ENCODE results near the gene RCC2. TPM values are rescaled to one million over a fixed set of nuclear protein-coding genes. Genes with fewer than 3 reads are reported as not detected.

The RCC2 gene
- total RNA-seq, 2 experiments from 2014 or later = 107 to 120 TPM

DNA sequence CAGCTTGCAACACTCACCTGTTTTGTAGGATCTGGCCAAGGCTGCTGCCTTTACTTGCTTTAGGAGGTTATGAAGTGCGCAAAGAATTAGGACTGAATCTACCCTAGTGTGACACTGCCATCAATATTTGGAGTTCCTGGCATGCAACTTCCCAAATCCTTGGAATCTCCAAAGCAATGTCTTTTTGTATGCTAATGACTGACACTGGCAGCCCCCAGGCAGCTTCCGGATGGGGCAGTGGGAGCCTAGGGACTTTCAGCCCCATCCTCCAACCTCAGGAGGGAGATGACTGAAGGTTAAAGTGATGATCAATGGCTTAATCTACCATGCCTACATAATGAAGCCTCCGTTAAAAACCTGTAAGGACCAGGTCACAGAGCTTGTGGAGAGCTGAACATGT is 5.5 kb downstream of the RCC2 start:
- H3K27me3 Mint-ChIP-seq = no peaks in the 10 kb centered on the region

DNA sequence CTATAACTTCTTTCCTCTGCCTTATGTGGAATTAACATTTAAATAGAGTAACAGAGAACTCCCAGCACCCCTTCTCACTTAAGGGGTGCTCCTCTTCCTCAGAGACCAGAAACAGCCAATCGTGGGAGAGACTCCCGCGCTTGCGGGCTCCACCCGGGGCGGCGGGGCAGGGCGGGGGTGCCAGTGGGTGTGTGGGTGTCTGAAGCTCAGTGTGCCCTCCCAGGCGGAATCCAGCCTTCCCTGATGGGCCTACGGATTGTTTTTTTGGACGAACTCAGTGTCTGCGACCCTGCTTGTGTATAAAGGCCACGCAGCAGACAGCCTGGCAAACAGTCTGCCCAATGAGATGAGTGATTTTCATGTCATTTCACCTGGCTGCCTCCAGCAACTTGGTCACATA is 6.2 kb downstream of the RCC2 start:
- peaks cover 41% of the 10 kb centered on the region for H3K4me1 Mint-ChIP-seq
- no peak for DNase-seq
- H3K27me3 Mint-ChIP-seq = no peaks in the 10 kb centered on the region
- H3K9me3 Mint-ChIP-seq (ENCODE audit: low read depth) = no peaks in the 10 kb centered on the region
- no peak overlapping the region for H3K27ac Mint-ChIP-seq
- peaks cover 63% of the 10 kb centered on the region for H3K36me3 Mint-ChIP-seq (ENCODE audit: low read depth)
- POLR2A ChIA-PET = no interaction called here
- no peak overlapping the region for H3K4me3 Mint-ChIP-seq
- ATAC-seq = no peak
- CTCF ChIA-PET = no interaction called here
- intact Hi-C loops (cut with DNase I, micrococcal nuclease) = loop anchor here in 1 of 2 experiments (10.0 kb wide), 1 partner anchor 1492 kb away; no protein-coding TSS in a partner anchor

More for the DNA sequence above, 5.5 kb downstream of the RCC2 start:
- ChIA-PET CTCF (no interaction called here), POLR2A (no interaction called here)
- Mint-ChIP-seq H3K27ac (no peak overlapping the region), H3K4me3 (no peak overlapping the region), H3K9me3 (ENCODE audit: low read depth) (no peaks in the 10 kb centered on the region), H3K36me3 (ENCODE audit: low read depth) (peaks cover 59% of the 10 kb centered on the region), H3K4me1 (peaks cover 41% of the 10 kb centered on the region)
- ATAC-seq = no peak
- no peak for DNase-seq
- intact Hi-C loops (cut with DNase I, micrococcal nuclease) = loop anchor here in 1 of 2 experiments (10.0 kb wide), 1 partner anchor 1491 kb away; no protein-coding TSS in a partner anchor

DNA sequence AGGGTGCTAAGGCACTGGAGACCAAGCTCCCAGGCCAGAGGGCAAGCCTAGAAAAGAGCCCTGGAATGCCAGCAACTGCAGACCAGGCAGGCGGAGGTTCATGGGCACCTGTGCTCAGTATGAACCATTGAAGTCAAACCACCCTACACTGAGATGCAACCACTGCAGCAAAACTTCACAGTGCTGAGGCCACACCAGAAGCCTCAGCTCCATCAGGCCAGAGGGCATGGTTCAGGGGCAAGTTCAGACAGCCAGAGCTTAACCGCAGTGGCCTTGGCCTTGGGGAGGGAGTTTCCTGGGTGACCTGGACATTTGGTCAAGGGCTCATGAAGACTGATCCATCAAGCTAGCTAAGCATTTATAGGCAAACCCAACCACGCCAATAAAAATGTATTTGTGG is 7.1 kb downstream of the RCC2 start:
- H3K36me3 Mint-ChIP-seq (ENCODE audit: low read depth) = peaks cover 67% of the 10 kb centered on the region
- no peaks in the 10 kb centered on the region for H3K27me3 Mint-ChIP-seq
- peaks cover 41% of the 10 kb centered on the region for H3K4me1 Mint-ChIP-seq
- ATAC-seq (no peak), DNase-seq (no peak)
- intact Hi-C loops (cut with DNase I, micrococcal nuclease) = loop anchor here in 1 of 2 experiments (10.0 kb wide), 1 partner anchor 1492 kb away; no protein-coding TSS in a partner anchor
- ChIA-PET CTCF (no interaction called here), POLR2A (no interaction called here)
- no peaks in the 10 kb centered on the region for H3K9me3 Mint-ChIP-seq (ENCODE audit: low read depth)
- H3K4me3 Mint-ChIP-seq = no peak overlapping the region
- no peak overlapping the region for H3K27ac Mint-ChIP-seq

DNA sequence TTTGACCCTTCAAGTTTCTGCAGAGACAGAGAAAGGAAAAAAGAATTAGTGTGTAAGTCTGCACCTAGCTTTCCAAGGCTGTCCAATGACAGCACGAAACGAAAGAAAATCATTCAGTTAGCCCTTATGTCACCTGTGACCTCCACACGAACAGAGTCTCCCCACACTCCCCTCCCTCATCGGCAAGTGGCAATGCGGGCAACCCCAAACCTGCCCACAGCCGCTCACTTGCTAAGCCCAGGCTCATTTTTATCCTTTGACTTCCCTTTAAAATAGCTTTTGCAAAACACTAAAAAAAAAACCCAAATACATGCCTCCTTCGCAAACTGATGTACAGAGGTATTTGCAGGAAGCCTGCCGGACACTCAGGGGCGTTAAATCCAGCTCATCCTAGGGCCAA is 10.3 kb downstream of the RCC2 start:
- Mint-ChIP-seq H3K4me3 (no peak overlapping the region), H3K4me1 (peaks cover 13% of the 10 kb centered on the region), H3K9me3 (ENCODE audit: low read depth) (no peaks in the 10 kb centered on the region), H3K27me3 (no peaks in the 10 kb centered on the region), H3K36me3 (ENCODE audit: low read depth) (peaks cover 67% of the 10 kb centered on the region), H3K27ac (no peak overlapping the region)
- ATAC-seq = no peak
- intact Hi-C loops (cut with DNase I, micrococcal nuclease) = loop anchor here in 1 of 2 experiments (10.0 kb wide), 1 partner anchor 56 kb away; no protein-coding TSS in a partner anchor
- POLR2A ChIA-PET = no interaction called here
- DNase-seq = no peak
- CTCF ChIA-PET = interaction anchor here (1.0 kb wide), 1 partner anchor 10 kb away, joined by 3 read pairs; the partner anchor contains the start of gene RCC2

DNA sequence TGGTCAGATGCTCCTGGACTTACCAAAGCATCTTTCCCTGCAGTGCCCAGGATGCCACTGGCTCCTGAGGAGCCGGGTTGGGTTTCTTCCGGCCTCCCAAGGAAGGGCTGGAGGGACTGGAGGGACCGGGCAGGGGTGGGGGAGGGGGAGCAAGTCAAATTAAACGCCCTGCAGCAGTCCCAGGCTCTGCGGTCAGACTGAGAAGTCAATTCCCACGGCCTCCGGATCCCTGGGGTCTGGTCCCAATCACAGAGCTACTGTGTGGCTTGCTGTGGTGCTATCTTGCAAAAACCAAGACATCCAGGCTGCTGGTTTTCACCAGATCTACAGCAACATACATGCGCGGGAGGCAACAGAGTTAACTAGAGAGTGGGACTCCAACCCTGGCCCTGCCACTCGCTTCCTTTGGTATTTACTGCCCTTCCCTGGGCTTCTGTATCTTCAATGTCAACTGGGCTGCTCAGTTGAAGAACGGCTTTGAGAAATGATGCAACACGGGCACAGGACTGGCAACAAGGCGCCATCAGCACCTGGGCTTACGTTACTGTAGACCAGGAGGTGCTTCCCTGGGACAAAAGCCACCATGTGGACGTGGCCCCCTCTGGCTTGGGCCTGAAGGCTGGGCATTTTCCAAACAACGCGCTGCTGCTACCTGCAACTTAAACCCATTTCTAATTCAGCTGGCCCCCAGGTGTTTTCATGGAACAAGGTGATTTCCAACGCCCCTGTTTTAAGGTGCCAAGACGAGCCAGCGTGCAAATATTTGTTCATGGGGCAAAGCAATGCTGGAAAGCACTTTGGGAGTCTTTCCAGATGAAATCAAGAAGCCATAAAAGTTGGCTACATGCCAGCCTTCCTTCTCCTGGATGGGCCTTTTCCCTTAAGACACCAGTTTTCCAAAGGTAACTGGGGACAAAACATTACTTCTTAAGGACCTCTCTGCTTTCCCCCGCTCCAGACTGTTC is 11.5 kb downstream of the RCC2 start:
- Mint-ChIP-seq H3K9me3 (ENCODE audit: low read depth) (no peaks in the 10 kb centered on the region), H3K4me1 (peaks cover 6% of the 10 kb centered on the region), H3K4me3 (no peak overlapping the region), H3K27ac (peak overlapping the region; percentile 79), H3K36me3 (ENCODE audit: low read depth) (peaks cover 68% of the 10 kb centered on the region), H3K27me3 (no peaks in the 10 kb centered on the region)
- CTCF ChIA-PET = interaction anchor here (0.9 to 1.0 kb wide), 2 partner anchors 11 to 178 kb away, joined by 3 read pairs; partner anchors contain the start of gene RCC2
- POLR2A ChIA-PET = no interaction called here
- DNase-seq (no peak), ATAC-seq (no peak)
- intact Hi-C loops (cut with DNase I, micrococcal nuclease) = loop anchor here in 1 of 2 experiments (10.0 kb wide), 1 partner anchor 57 kb away; no protein-coding TSS in a partner anchor

DNA sequence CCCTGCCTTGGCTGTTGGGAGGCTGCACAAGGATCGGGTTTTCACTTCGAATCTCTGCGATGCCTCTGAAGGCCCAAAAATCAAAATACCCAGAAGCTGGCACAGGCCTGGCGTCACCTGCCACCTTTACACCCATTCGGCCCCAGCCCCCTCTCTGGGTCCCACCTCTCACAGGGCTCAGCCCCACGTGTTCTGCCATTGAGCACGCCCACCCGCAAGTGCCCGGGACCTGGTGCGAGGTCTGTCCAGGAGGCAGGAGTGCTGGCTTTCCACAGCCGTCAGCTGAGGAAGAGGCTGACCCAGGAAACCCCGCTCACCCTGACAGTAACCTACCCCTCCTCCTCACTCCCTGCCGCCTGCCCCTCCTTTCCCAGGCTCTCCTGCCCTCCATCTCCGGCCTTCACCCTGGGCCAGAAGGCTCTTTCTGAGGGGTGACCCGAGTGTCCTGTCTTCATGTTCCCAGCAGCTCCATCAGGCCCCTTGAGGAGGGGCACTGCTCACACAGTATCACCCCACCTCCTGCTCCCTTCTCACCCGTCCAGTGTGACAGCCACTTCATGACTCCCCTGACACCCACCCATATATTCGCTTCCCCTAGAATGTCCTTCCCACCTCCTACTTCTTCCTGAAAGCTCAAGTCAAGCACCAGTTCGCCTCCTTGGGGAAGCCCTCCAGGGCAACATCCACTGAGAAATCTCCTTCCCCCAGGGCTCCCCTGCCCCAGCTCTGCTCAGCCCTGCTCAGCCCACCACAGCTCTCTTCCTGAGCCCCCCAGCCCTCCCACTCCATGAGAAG is 13.5 kb downstream of the RCC2 start:
- no peak for ATAC-seq
- CTCF ChIA-PET = no interaction called here

DNA sequence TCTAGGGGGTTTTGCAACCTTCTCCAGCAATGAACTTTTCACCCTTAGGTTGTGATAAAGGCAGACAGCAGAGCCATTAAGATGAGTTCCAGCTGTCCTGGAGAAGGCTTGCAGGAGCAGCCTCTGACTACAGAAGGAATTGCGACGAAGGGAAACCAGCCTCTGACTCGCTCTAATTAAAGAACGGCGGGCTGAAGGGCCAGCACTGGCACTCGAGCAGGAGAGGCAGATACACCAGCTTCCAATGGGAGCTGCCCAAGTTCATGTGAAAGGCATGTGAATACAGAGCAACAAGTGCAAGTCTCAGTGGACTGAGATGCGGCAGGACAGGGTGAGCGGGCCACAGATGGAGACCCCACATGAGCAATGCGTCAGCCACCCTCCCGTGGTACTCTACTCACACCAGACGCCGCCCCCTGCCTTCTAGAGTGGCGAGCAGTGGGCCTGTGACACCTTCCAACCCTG is 15.7 kb downstream of the RCC2 start:
- intact Hi-C loops (cut with DNase I, micrococcal nuclease) = loop anchor here in 1 of 2 experiments (10.0 kb wide), 1 partner anchor 61 kb away; no protein-coding TSS in a partner anchor
- Mint-ChIP-seq H3K4me3 (no peak overlapping the region), H3K27me3 (no peaks in the 10 kb centered on the region), H3K4me1 (no peaks in the 10 kb centered on the region), H3K27ac (no peak overlapping the region), H3K36me3 (ENCODE audit: low read depth) (peaks cover 74% of the 10 kb centered on the region), H3K9me3 (ENCODE audit: low read depth) (no peaks in the 10 kb centered on the region)
- ATAC-seq = no peak
- ChIA-PET POLR2A (no interaction called here), CTCF (no interaction called here)
- no peak for DNase-seq

More for the DNA sequence above, 13.5 kb downstream of the RCC2 start:
- Mint-ChIP-seq H3K27ac (no peak overlapping the region), H3K4me1 (peaks cover 4% of the 10 kb centered on the region), H3K4me3 (no peak overlapping the region), H3K36me3 (ENCODE audit: low read depth) (peaks cover 68% of the 10 kb centered on the region), H3K27me3 (no peaks in the 10 kb centered on the region), H3K9me3 (ENCODE audit: low read depth) (no peaks in the 10 kb centered on the region)
- intact Hi-C loops (cut with DNase I, micrococcal nuclease) = loop anchor here in 1 of 2 experiments (10.0 kb wide), 1 partner anchor 59 kb away; no protein-coding TSS in a partner anchor
- DNase-seq = no peak
- POLR2A ChIA-PET = no interaction called here

DNA sequence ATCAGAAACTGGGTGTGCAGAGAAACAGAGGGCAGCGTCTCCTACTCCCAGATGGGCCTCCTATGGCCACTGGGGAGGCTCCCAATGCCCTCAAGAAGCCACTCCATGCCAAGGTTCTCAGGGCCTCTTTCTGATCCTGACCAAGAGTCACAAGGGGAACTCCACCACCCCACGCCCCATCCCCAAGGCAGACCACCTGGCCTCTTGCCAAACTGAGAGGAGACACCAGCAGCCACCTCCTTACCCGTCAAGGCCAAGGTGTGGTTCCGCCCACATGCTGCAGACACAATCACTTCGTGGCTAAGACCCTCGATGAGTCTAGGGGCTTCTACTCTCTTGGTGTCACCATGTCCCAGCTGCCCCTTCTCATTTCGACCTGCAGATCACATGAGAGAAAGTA is 17.0 kb downstream of the RCC2 start:
- CTCF ChIA-PET = no interaction called here
- no peak for DNase-seq
- no peak for ATAC-seq
- intact Hi-C loops (cut with DNase I, micrococcal nuclease) = loop anchor here in 1 of 2 experiments (10.0 kb wide), 1 partner anchor 62 kb away; no protein-coding TSS in a partner anchor
- Mint-ChIP-seq H3K36me3 (ENCODE audit: low read depth) (peaks cover 79% of the 10 kb centered on the region), H3K27me3 (no peaks in the 10 kb centered on the region), H3K9me3 (ENCODE audit: low read depth) (no peaks in the 10 kb centered on the region), H3K4me1 (no peaks in the 10 kb centered on the region), H3K4me3 (no peak overlapping the region), H3K27ac (no peak overlapping the region)
- POLR2A ChIA-PET = no interaction called here

DNA sequence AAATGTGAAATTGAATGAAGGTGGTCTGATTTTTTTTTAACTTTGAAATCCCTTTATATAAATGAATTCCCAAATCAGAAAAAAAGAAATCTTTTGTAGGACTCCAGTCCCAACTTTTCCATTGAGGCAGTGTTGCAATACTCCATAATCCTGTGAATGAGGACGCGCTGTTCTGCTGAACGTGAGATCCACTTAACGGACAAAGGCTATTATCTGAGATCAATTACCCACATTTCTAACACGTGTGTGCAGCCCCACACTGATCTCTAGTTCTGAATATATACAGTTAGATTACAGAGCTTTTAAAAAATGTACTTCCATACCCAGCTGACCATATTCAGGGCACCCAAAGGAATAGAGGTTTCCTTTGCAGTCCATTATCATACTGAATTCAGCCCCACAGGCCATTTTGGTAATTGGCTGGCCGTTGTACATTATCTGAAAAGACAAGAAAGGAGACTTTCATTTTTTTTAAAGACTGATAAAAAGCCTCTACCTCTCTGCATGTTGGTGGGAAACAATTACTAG is 19.0 kb downstream of the RCC2 start:
- peaks cover 82% of the 10 kb centered on the region for H3K36me3 Mint-ChIP-seq (ENCODE audit: low read depth)
- CTCF ChIA-PET = interaction anchor here (0.8 kb wide), 1 partner anchor 16 kb away, joined by 3 read pairs; no protein-coding TSS in a partner anchor
- no peak overlapping the region for H3K4me3 Mint-ChIP-seq
- no peaks in the 10 kb centered on the region for H3K4me1 Mint-ChIP-seq
- H3K27ac Mint-ChIP-seq = no peak overlapping the region
- DNase-seq (no peak), ATAC-seq (no peak)
- H3K27me3 Mint-ChIP-seq = no peaks in the 10 kb centered on the region
- intact Hi-C loops (cut with DNase I, micrococcal nuclease) = loop anchor here (1.0 to 10.0 kb wide), 4 partner anchors 19 to 186 kb away; partner anchors contain the start of gene RCC2 (in 1 of the 2)
- POLR2A ChIA-PET = no interaction called here
- H3K9me3 Mint-ChIP-seq (ENCODE audit: low read depth) = no peaks in the 10 kb centered on the region

DNA sequence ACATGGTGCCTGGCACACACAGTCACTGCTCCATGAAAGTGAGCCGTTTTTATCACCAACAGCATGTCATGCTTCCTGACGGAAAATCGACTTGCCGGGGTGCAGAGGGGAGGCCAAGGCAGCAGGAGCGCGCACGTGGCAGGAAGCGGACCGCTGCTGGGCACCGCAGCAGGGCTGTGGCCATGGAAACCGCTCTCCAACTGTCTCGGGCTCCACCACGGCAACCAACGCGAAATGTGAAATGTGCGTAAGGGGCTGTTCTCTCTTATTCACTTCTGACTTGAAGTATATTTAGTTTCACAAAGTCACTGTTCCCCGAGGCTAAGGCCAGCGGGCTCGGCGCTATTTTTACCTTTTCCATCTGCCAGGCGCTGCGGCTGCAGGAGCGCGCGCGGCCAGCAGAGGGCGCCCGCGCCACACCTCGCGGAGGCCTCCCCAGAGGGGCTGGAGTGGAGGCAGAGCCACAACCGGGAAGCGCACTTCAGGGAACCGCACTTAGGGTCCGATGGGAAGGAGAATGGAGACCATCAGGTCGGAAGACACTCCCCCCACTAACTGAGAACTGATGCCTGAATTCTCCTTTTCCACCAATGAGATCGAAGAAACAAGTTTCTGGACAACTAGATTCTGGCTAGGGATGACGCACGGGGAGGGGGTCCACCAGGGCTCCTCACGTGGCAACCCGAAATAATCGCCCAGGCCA is 19.7 kb downstream of the RCC2 start:
- H3K9me3 Mint-ChIP-seq (ENCODE audit: low read depth) = no peaks in the 10 kb centered on the region
- ATAC-seq (peak; percentile 88), DNase-seq (peak; percentile 80)
- H3K27ac Mint-ChIP-seq = no peak overlapping the region
- intact Hi-C loops (cut with DNase I, micrococcal nuclease) = loop anchor here (1.0 to 10.0 kb wide), 4 partner anchors 20 to 187 kb away; partner anchors contain the start of gene RCC2 (in 1 of the 2)
- POLR2A ChIA-PET = no interaction called here
- peaks cover 80% of the 10 kb centered on the region for H3K36me3 Mint-ChIP-seq (ENCODE audit: low read depth)
- H3K27me3 Mint-ChIP-seq = no peaks in the 10 kb centered on the region
- H3K4me3 Mint-ChIP-seq = no peak overlapping the region
- CTCF ChIA-PET = interaction anchor here (0.6 to 1.2 kb wide), 4 partner anchors 20 to 186 kb away, joined by 3 read pairs; partner anchors contain the start of gene RCC2
- no peaks in the 10 kb centered on the region for H3K4me1 Mint-ChIP-seq
